GM19099 (cell line): ENCODE measurements around the gene CTTN.

Experiments
- POLR2A ChIP-seq: IDR thresholded peaks from 3 replicates; pipeline ENCODE4 v1.6.1; 2011; ENCODE audit warnings: low read depth; ENCODE audit not compliant: insufficient read length; ENCODE audit errors: extremely low read depth

CTTN gene

DNA sequence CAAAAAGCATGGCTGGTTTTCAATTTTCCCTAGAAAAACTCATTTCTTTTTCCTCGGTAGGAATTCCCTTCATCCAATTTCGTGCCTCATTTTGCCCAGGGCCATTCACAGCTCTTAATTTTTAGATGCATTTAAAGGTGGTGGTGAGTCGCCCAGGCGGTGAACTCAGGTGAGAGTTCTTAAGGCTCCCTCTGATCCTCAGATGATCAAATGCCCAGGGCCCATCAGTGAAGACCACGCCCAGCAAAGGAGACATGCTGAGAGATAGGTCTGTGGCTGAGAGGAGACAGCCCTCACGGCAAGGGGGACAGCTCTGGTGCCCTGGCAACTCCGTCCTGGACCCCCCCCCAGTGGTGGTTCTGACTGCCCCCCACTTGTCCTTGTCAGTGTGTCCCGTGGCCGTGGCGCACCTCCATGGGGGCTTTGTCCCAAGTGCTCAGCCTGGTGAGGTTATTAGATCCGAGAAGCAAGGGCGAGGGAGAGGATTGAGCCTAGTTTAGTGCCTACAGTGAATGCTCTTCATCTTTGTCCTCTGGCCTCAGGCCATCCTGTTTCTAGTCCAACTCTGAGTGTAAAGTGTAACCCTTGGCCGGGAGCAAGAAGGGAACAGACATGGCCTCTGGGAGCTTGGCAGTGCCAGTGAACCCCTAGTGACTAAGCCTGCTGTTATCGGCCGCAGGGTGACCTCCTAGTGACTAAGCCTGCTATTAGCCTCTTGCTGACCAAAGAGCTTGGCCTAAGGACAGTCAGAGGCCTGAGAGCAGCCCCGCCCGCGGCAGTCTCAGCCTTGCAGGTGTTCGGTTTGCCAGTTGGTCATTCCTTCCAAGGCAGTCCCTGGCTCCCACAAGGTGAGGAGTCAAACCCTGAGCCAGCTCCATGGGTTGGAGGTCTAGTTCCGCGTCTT is 83.5 kb downstream of the CTTN start:
- TF ChIP-seq POLR2A = no peak

DNA sequence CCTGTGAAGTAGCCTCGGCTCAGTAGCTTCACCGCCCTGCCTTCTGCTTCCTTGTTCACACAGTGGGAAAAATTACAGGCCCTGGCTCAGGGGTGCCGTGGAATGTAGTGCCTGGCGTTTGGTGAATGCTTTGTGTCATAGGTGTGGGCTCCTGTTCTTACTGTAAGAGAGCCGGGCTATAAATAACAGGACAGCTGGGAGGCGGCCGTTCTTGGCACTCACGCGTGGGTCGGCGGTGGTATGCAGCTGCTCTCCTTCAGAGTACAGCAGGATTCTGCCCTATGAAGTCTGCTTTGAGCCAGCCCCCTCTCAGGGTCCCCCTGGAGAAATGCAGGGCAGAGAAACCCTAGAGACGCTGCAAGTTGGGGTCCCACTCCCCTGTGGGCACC is 84.2 kb downstream of the CTTN start:
- no peak for TF ChIP-seq POLR2A

DNA sequence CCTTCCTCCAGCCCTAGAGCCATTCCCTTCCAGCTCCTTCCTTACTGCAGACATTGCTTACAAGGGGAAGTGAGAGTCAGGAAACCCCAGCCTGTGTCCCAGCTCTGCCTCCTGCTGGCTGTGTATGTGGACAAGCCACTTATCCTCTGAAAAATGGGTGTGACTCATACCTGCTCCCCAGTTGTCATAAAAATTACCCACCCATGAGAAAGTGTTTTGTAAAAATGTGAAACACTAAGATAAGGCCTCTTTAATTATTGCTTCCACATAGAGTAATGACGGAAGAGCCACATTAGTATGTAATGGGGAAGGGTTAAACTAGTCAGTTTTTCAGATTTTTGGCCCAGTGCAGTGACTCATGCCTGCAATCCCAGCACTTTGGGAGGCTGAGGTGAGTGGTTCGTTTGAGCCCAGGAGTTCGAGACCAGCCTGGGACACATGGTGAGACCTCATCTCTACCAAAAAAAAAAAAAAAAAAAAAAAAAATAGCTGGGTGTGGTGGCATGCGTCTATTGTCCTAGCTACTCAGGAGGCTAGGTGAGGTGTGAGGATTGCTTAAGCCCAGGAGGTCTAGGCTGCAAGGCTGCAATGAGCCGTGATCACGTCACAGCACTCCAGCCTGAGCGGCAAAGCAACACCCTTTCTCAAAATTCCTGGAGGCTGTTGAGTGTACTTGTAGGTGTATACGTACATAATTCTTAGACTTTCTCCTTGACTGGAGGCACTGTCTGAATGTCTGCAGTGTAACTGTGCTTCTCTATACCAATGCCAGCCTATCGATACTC is 84.9 kb downstream of the CTTN start:
- TF ChIP-seq POLR2A = no peak

DNA sequence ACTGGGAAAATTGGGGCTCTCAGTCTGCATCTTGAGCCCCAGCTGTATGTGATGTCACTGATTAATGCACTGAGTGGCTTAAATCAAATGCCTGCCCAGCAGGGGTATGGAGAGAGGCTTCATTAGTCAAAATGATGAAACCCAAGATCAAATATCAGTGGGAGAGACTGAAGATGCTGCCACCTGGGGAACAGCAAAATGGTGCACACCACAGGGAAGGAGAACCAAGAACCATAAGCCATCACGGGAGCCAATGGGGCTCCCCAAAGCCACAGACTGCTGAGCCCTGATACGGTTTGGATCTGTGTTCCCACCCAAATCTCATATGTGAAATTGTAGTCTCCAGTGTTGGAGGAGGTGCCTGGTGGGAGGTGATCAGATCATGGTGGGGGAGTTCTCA is 85.6 kb downstream of the CTTN start:
- TF ChIP-seq POLR2A = no peak

DNA sequence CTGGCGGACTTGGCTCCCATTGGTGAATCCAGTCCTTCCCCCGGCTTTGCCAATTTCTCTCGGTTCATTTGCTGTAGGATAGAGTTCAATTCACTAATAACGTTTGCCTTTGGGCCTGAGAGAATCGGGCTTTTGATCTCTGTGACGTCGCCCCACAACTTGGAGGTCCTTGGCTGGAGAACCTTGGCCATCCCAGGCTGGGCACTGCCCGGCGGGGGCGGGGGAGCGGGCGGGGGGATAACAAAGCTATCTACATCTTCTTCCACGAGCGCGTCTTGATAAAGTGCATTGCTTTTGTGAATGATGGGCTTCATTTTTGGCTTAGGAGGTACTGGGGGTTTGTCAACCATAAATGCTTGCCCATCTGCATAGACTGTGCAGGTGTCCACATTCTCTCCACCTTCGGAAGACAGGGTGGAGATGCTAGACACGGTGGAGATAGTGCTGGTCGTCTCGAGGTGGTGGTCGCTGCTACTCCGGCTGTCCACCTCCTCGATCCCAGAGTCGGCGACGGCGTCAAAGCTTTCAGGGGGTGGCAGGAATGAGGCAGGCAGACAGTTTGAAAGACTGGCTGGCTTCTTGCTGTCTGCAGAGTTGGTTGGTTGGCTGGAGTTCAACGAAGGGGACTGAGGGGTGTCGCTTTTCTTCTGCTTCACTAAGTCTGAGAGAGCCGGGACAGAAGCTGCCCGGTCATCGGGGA is 87.1 kb downstream of the CTTN start:
- TF ChIP-seq POLR2A = no peak

DNA sequence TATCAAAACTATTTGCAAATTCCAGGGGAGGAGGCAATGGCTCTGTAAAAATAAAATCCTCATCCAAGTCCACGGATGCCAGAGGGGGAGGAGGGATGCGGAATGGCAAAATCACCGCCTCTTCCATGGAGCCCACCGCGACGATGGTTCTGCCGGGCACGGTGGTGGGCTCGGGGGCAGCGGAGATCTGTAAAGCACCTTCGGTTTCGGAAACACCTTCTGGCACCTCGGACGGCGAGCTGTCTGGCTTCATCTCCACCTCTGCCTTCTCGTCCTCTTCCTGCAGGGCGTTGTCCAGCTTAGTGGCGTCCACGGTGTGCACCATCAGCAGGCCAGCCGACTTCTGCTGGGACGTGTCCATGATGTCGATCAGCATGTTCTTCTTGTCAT is 87.7 kb downstream of the CTTN start:
- TF ChIP-seq POLR2A = no peak
